Kidney (tissue), 14 donors: ENCODE results near the gene KPNA3. TPM values are rescaled to one million over a fixed set of nuclear protein-coding genes. Genes with fewer than 3 reads are reported as not detected.
A peak's percentile ranks its signal among the peaks of the same experiment; 100 is the strongest.

Experiments used
- DNase-seq, 5 donors: peaks; one replicate each; pipeline ENCODE4 v3.0.0-alpha.2; 2013 to 2020
- FAIRE-seq: peaks from 2 replicates; lab custom pipeline; 2012; peaks lifted over from hg19 to GRCh38; lab: Jason Lieb, UNC
- H3K27ac ChIP-seq, 2 donors: one replicate each; pipeline ENCODE4 v1.7.0; 2013; ENCODE audit warnings: low read depth in 2 of 2, low read length in 2 of 2, inconsistent platforms in 1 of 2
- H3K27me3 ChIP-seq: one replicate; pipeline ENCODE4 v1.7.1; 2013; ENCODE audit warnings: low read length, inconsistent platforms; ENCODE audit not compliant: control insufficient read depth, insufficient read depth
- H3K36me3 ChIP-seq, 3 donors: one replicate each; pipeline versions ENCODE4 v1.7.0 to v1.7.1; 2013; ENCODE audit warnings: low read length in 3 of 3, control low read depth in 1 of 3, inconsistent platforms in 1 of 3; ENCODE audit not compliant: insufficient read depth in 3 of 3, control insufficient read depth in 2 of 3
- H3K4me1 ChIP-seq, 3 donors: one replicate each; pipeline versions ENCODE4 v1.7.0 to v1.7.1; 2013; ENCODE audit warnings: low read length in 3 of 3, inconsistent platforms in 1 of 3, low read depth in 1 of 3; ENCODE audit not compliant: control insufficient read depth in 2 of 3, insufficient read depth in 2 of 3
- H3K4me3 ChIP-seq, 3 donors: one replicate each; pipeline versions ENCODE4 v1.7.0 to v1.8.1; 2013; ENCODE audit warnings: low read length in 3 of 3, control low read depth in 1 of 3, inconsistent platforms in 1 of 3
- H3K9ac ChIP-seq, 3 donors: one replicate each; pipeline versions ENCODE4 v1.7.0 to v1.7.1; 2013; ENCODE audit warnings: low read length in 3 of 3, control low read depth in 1 of 3, inconsistent platforms in 1 of 3
- H3K9me3 ChIP-seq, 3 donors: one replicate each; pipeline versions ENCODE4 v1.7.0 to v1.7.1; 2013; ENCODE audit warnings: low read length in 3 of 3, control low read depth in 1 of 3, inconsistent platforms in 1 of 3; ENCODE audit not compliant: control insufficient read depth in 2 of 3, insufficient read depth in 1 of 3
- intact Hi-C: fragments of 100-400 bp; cut with DNase I; formaldehyde crosslinking; loops from one replicate; pipeline ENCODE4 v1.11.1; 2022
- polyA plus RNA-seq: library from polyadenylated mRNA; stranded (reverse); fragments of 350-450 nt; fragmentation: Illumina TruSeq; extraction: RNeasy Lipid Tissue Mini Kit (QIAGEN cat#74804); gene quantifications from one replicate; pipeline ENCODE4 v1.2.3, GENCODE V29; 2014; ENCODE audit warnings: low read depth, low replicate concordance; ENCODE audit not compliant: insufficient read depth
- total RNA-seq: library from RNA; stranded (reverse); fragmentation: NEBNext Ultra II Directional; extraction: Animal tissue kit (Norgen Biotek cat#: 25700); gene quantifications from one replicate; pipeline ENCODE4 v1.2.1, GENCODE V29; 2021
- TF ChIP-seq, protein P1 (sequence below): IDR thresholded peaks from 3 replicates; pipeline ENCODE4 v1.5.1; 2012; ENCODE audit warnings: mild to moderate bottlenecking, moderate library complexity, borderline replicate concordance; ENCODE audit not compliant: insufficient read depth; ENCODE audit errors: extremely low read depth
- donor health status: control.
- donor health status: control.
- donor health status: control.
- donor health status: control.
- donor health status: control.
- donor health status: DM: yes; HTN: yes; CAD: no.
- donor health status: Normal renal cell carcinoma (clear cell type).

Gene KPNA3
- total and polyA plus RNA-seq, 2 donors from 2014 or later: 9.4 to 22.3 TPM

DNA sequence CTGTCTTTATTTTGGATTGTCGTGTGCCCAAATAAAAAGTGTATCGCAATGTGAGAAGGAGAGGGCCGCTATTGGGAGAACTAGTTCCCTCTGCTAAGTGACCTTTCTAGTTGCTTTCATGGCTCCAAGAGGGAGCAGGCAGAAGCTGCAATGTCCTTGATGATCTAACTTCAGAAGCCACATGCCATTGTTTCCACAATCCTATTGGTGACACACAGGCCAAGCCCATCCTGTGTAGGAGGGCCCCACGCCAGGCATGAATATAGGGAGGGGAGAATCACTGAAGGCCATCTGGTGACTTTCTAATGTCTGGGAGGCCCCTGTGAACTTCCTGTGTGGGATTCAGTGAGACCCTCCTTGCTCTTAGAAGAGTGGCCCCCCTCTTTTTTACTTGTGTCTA lies 47.8 kb upstream of the KPNA3 start:
- intact Hi-C loops: loop anchor here (10.0 kb wide), 1 partner anchor 175 kb away; no protein-coding TSS in a partner anchor
- H3K9me3 ChIP-seq: no peaks in the 10 kb centered on the region
- H3K36me3 ChIP-seq: no peaks in the 10 kb centered on the region
- no peak for FAIRE-seq
- H3K27me3 ChIP-seq: no peaks in the 10 kb centered on the region
- no peak overlapping the region for H3K27ac ChIP-seq
- no peak overlapping the region for H3K4me3 ChIP-seq
- no peak overlapping the region for H3K9ac ChIP-seq
- TF ChIP-seq, protein P1, sequence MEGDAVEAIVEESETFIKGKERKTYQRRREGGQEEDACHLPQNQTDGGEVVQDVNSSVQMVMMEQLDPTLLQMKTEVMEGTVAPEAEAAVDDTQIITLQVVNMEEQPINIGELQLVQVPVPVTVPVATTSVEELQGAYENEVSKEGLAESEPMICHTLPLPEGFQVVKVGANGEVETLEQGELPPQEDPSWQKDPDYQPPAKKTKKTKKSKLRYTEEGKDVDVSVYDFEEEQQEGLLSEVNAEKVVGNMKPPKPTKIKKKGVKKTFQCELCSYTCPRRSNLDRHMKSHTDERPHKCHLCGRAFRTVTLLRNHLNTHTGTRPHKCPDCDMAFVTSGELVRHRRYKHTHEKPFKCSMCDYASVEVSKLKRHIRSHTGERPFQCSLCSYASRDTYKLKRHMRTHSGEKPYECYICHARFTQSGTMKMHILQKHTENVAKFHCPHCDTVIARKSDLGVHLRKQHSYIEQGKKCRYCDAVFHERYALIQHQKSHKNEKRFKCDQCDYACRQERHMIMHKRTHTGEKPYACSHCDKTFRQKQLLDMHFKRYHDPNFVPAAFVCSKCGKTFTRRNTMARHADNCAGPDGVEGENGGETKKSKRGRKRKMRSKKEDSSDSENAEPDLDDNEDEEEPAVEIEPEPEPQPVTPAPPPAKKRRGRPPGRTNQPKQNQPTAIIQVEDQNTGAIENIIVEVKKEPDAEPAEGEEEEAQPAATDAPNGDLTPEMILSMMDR: no peak
- no peaks in the 10 kb centered on the region for H3K4me1 ChIP-seq
- no peak for DNase-seq

DNA sequence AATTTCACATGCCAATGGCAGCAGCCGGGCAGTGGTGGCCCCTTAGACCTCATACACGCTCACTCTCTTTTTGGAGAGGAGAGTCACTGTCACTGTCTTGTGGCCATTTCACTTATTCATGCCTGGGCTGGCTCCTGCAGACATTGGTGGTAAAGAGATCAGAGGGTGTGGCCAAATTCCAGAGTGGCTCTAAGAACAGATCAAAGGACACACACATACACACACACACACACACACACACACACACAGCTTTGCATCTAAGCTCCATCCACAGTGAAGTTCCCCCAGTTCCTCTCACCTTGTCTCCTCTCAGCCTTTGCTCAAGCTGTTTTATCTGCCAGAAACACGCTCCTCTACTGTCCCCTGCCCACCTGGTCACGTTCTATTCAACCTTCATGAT lies 46.5 kb upstream of the KPNA3 start:
- no peak for FAIRE-seq
- TF ChIP-seq, protein P1: no peak
- Histone ChIP-seq H3K4me1 (no peaks in the 10 kb centered on the region), H3K27me3 (no peaks in the 10 kb centered on the region), H3K9ac (no peak overlapping the region), H3K27ac (no peak overlapping the region), H3K9me3 (no peaks in the 10 kb centered on the region), H3K4me3 (no peak overlapping the region), H3K36me3 (no peaks in the 10 kb centered on the region)
- intact Hi-C loops: no loop called here
- no peak for DNase-seq

DNA sequence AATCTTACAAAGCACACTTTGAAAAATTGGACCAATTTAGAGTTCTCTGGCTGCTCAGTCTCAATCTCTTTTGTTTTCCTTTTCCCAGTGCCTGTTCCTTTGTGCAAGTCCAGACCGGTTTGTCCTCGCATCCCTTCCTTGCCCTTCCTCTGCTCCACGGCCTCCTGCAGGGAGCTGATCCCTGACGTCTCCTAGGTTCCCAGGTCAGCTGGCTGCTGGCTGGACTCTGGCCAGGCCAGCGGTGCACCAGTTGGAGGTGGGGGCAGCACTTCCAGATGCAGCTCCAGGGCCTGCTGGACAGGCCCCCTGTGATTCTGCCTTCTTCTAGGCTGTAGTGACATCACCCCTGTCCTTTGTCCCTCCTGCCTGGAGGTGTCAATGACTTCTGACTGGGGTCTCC lies 44.0 kb upstream of the KPNA3 start:
- FAIRE-seq (no peak), DNase-seq (peak in 1 of 5 donors; percentile 29)
- Histone ChIP-seq H3K4me1 (no peaks in the 10 kb centered on the region), H3K36me3 (no peaks in the 10 kb centered on the region), H3K27ac (no peak overlapping the region), H3K4me3 (no peak overlapping the region), H3K27me3 (no peaks in the 10 kb centered on the region), H3K9me3 (no peaks in the 10 kb centered on the region), H3K9ac (no peak overlapping the region)
- TF ChIP-seq, protein P1: no peak
- intact Hi-C loops: no loop called here

DNA sequence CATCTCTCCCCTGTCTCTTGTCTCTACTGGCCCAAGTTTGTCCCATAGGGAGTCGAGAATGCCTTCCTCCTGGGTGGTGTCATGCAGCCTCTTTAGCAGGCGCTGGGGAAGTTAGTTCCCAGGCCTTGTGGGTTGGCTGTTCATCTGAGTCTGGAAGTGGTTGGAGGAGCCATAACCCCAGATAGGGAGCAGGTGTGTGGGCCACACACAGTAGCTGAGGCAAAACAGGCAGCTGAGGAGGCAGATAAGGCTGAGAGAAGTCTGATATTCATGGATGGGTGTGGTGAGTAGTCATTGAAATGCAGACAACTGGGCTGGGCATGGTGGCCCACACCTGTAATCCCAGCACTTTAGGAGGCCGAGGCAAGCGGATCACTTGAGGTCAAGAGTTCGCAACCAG lies 40.9 kb upstream of the KPNA3 start:
- TF ChIP-seq, protein P1: no peak
- Histone ChIP-seq H3K9me3 (no peaks in the 10 kb centered on the region), H3K4me1 (no peaks in the 10 kb centered on the region), H3K27me3 (no peaks in the 10 kb centered on the region), H3K36me3 (no peaks in the 10 kb centered on the region), H3K27ac (no peak overlapping the region), H3K9ac (no peak overlapping the region), H3K4me3 (no peak overlapping the region)
- DNase-seq (no peak), FAIRE-seq (no peak)
- intact Hi-C loops: no loop called here
